HG03025 (cell line): Measurements from ENCODE around the gene HEPACAM.

Source experiments
- ATAC-seq: cut with Tn5 transposase; IDR thresholded peaks from one replicate; pipeline ENCODE4 v1.9.1; 2021; ENCODE audit warnings: mild to moderate bottlenecking, moderate library complexity; ENCODE audit not compliant: unreplicated experiment, low FRiP score

The HEPACAM gene

DNA sequence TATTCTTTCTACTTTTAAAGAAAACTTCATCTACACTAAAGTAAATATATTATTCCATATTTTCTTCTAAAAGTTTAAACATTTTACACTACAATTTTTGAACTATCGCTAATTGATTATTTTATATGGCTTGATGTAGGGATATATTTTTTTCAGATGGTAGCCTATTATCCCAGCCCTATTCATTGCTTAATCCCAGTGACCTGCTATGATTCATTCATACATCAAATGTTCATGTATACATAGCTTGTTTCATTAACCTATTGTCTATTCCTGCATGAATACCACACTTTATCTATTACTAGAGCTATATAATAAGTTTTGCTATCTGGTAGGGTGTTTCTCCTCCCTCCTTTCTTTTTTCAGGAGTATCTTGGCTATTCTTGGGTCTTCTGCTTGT is 33.2 kb downstream of the HEPACAM start:
- no peak for ATAC-seq

DNA sequence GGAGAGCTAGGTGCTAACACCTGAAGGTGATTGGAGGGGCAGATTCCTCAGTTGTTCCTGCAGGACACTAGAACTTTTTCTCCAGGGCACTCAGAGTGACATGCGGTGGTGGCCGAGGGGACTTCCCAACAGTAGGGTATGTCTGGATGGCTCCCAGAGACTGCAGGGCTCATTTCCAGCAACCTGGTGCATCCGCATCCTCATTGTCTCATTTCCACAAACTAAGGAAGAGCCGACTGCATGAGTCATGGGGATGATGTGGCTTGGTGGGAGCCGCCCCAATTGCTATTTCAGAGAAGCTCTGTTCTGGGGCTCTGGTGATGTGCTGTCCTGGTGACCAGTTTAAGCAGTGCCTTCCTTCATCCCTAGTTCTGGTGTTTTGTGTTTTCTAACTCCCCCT is 35.4 kb downstream of the HEPACAM start:
- ATAC-seq, result no peak

DNA sequence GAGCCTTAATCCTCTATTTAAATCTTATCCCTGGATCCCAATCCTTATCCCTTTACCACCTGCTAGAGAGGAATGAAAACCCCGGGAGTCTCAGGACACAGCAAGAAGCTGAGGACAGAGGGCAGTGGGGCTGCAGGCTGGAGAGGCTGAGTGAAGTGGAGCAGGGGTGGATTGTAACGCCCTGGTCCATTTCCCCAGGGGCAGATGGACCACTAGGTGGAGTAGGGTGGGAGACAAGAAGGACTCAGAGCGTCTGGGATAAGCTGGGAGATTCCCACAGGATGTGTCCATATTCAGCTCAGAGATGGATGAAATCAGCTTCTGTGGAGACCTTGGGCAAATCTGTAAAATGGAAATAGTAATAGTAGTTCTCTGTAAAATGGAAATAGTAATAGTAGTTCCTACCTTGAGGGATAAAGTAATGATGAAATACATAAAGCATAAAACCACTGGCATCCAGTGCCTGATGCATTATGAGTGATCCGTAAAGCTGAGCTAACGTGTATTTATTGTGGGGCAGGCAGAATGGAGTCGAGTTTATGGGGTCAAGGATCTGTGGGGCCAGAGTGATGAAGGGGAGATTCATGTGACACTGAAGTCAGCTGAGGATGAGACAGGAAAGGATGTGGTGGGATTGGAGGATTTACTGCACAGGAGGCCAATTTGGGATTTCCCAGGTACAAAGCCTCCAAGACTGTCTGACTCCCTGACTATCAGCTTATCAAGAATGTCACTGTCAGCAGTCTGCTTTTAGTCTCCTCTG is 36.3 kb downstream of the HEPACAM start:
- no peak for ATAC-seq

DNA sequence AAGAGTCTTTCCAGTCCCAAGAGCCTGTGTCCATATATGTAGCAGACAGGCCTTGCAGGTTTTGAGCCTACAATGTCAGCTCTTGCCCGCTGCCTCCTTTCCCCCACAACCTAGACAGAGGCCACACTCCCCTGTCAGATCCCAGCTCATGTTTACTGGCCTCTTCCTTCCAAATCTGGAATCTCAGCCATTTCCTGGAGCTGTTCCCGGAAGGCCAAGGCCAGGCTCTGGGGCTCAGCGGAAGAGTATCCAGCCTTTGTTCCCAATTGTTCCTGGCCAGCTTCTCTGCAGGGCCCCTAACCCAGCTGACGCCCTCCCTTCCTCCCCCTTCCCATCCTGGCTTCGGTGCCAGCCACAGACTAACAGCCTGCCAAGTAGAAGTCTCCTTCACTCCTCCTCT is 37.1 kb downstream of the HEPACAM start:
- no peak for ATAC-seq

DNA sequence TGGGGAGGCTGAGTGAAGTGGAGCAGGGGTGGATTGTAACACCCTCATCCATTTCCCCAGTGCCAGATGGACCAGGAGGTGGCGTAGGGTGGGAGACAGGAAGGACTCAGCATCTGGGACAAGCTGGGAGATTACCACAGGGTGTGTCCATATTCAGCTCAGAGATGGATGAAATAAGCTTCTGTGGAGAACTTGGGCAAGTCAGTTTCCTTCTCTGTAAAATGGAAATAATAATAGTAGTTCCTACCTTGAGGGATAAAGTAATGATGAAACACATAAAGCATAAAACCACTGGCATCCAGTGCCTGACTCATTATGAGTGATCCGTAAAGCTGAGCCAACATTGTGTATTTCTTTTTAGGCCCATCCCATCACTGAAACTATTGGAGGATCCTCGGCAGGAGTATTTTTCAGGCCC is 37.6 kb downstream of the HEPACAM start:
- ATAC-seq, result no peak

DNA sequence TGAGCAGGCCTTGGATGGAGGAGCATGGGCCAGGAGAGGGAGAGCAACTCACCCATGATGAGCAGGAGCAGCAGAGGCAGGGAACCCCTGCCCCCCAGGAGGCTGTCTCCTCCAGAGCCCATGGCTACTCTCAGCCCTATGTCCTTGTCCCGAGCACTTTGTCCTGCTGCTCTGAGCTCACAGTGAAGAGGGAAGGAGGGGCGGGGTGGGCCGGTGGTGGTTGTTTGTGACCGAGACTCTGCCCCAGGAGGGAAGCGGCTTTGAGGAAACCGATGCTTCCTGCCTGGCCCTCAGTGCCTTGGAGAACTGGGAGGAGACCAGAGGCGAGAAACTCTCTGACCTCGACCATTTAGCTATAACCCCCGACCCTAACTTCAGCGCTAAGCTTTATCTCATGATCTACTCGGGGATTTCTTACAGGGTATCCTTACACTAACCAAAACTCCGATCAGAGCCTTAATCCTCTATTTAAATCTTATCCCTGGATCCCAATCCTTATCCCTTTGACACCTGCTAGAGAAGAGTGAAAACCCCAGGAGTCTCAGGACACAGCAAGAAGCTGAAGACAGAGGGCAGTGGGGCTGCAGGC is 38.1 kb downstream of the HEPACAM start, which contains the start of gene ROBO4:
ROBO4 (minus strand) TSS at position 192 of the 589 bp plus-strand sequence; CDS start at position 122, 70 bp downstream.
- ATAC-seq, result no peak

DNA sequence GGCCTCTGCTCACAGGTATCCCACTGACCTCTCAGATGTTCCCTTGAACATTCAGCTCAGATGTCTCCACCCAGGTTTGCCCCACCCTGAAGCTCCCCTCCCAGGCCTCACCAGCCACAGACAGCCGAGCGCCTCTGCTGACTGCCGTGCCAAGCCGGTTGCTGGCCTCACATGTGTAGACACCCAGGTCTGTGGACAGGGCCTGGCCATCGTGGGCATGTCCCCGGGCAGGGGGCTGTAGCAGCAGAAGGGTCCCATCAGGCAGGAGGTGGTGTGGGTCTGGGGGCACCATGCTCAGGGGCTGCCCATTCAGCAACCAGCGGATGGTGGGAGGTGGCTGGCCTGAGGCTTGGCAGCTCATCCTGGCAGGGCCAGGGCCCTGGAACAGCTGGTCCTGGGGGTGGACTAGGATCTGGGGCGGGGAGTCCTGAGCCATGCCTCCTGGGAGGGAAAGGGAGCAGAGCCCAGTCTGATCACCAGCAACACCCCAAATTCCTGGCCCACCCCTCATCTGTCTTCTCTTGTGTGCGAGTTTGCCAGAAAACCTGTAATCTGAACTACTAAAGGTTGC is 38.9 kb downstream of the HEPACAM start:
- ATAC-seq, result no peak

DNA sequence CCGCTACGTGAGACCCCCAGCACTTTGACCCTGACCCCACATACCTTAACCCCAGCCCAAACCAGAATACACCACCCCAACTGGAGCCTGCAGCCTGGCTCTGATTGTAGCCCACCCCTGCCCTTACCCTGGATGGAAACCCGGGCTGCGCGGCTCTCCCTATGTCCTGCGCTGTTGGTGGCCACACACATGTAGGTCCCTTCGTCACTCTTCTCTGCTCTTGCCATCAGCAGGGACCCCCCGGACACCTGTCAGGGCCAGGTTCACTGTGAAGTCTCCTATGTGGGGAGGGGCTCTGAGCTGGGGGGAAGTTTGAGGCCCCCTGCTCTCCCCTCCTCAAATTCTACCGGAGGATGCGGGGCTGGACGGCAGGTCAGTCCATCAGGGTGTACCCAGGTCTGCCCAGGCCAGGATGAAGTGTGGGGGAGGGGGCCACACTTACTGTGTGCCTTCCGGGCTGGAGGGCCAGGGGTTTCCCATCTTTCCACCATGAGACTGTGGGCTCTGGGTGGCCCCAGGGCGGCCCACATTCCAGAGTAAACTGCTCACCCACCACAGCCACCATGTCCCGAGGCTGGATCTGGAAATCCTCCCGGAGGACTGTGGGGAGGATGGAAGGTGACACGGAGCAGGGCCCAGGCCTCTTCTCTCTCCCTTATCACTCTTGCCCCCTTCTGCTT is 39.6 kb downstream of the HEPACAM start:
- ATAC-seq, result no peak

DNA sequence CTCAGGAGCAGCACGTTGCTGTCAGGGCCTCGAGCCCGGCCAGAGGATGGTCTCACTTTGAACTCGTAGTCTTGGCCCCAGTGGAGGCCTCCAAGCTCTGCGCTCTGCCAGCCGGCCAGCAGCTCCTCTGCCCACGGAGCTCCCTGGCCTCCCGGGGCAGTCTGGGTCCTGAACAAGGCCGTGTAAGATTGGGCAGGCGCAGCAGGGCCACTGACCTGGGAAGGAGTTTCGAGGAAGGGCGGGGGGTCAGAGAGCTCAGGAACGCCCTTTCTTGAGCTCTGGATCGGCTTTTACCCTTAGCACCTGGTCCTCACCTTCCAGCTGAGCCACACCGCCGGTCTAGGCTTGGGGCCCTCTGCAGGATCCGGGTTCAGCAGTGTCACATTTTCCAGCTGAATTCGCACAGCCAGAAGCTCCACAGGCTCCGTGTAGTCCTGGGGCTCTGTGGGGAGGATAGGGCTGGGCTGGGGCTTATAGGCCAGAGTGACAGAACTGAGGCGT is 40.3 kb downstream of the HEPACAM start:
- ATAC-seq, result no peak

DNA sequence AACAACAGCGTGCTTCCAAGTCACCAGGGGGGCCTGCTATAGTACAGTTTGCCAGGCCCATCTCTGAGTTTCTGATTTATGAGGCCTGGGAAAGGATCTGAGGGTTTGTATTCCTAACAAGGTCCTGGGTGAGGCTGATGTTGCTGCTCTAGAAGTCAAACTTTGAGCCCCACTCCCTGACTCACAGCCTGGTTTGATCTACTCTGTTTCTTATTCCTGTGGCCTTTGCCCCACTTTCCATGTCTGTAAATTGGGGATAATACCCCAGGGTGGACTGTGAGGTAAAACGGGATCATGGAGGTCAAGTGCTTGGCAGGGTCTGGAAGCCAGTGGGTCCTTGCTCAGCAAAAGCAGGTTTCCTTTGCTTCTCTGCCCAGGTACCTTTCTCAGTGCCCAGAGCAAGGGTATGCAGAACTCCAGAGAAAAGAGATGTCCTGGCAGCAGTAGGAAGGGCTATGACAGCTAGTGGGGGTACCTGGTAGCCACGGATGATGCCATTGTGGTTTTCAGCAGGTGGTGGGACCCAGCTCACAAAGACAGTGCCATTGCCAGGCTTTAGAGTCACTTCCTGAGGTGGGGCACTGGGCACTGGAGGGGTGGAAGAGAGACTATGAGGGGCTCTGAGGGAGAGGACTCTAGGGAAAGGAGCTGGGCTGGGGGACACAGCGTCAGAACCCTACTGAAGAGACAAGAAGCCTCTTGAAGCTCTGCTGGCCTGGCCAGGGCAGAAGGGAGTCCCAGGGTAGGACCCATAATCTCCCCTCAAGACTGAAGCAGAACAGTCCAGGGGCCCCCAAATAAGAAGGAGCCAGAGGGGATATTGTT is 41.0 kb downstream of the HEPACAM start:
- no peak for ATAC-seq

DNA sequence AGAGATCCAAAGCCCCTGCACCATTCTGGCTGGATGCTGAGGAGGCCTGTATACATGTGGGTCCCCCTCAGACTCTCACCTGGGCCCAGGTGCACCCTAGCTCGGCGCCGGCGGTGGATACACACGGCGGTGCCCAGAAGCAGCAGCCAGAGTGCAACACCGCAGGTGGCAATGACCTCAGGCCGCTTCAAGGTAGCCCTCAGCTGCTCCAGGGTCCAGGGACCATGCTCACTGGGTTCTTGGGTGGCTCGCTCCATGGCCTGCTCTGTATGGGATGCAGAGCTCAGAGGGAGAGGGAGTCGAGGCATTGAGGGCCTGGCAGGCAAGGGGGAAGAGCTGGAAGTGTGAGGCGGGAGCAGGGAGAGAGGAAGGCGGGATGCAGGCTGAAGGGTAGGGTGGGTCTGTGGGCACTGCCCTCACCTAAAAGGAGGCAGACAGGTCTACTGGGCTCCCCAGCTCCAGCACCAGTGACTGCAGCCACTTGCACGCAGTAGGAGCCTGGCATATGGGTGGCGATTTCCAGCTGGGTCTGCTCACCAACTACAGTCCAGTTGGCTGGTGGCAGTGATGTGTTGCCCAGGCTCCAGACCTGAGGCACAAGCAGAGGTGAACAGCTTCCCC is 42.0 kb downstream of the HEPACAM start:
- ATAC-seq, result no peak

DNA sequence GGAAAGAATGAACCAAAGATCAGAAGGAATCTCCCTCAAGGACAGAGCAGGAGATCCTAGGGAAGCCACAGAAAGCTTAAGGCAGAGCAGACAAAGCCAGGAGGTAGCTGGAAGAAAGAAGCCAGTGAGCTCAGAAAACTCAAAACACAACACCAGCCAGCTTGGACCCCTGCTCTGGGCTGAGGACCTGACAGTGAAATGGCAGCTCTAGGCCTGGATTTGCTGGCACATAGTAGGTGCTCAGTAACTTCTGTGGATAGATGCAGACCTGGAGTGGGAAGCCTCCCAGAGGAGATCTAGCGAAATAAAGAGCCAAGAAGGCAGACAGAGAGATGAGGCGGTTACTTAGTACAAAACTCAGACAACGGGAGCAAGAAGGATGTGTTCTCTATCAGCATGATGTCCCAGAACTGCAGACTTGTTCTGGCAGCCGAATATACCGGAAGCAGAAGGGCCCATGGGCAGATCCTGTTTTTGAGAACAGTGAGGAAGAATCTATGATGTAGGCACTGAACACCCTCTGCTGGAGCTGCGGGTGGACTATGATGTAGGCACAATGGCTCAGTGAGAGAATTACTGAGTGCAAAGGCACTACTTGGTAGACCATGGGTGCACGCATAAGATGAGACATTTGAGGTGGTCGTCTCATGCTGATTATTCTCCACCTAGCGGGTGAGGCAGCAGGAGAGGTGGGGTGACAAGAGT is 42.9 kb downstream of the HEPACAM start:
- no peak for ATAC-seq

DNA sequence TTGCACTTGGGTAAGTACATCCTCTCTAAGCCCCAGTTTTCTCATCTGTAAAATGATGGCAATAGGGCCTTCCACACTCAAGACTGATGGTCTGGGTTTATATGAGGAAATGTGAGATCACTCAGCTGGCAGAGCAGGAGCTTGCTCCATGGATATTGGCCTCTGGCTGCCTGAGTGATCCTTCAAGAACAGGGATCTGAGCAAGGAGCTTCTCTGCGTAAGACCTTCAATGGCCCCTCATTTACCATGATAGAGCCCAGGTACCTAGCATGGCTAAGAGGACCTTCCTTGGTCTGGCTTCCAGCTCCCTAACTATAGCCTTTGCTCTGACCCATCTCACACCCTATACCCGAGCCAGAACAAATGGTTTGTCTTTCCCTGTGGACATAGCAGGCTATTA is 43.7 kb downstream of the HEPACAM start:
- no peak for ATAC-seq

DNA sequence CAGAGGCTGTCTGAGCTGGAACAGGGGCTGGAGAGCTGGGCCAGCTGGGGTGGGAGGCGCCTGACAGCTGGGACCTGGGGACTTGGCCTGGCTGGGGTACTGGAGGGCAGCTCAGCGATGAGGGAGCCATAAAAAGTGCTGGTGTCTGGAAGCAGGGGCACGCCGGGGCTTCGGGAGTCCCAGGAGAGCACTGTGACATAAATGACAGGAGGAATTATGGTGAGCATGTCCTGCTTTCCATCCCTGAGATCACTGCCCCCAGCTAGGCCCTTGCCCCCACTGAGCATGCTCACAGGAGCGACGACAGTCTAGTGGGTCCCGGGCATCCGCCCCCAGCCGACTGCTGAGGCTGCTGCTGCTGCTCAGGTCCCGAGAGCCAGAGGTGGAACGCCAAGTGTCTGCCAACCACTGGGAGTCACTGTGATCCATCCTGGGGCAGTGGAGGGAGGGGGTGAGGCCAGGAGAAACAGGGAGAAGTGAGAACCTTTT is 44.4 kb downstream of the HEPACAM start:
- no peak for ATAC-seq

DNA sequence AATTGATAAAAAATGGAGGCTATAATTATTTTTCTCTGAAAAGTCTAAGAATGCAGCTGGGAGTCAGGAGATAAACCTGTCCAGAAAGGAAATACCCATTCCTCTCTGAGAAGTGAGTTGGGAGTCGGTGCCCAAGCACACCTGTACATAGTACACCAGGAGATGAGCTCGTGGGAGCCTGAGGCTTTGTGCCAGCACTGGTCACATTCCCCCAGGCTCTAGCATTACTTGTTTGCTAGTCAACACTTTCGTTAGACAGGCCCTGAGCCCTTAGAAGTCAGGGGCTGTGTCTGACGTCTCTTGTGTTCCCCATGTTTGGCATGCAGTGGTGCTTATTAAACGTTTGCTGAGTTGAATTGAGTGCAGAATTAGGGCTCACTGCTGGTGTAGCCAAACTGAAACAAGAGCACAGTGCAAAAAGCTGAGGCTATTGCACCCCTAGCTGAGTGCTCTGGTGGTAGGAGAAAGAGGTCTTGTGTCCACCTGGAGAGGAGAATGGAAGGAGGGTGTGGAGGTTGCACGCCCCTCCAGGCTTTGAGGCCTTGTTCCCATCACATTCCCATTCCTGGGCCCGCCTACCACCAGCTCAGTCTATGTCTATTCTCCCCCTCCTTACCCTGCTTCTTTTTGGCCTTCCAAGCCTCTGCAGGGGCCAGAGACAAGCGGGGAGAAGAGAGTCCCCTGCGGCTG is 45.0 kb downstream of the HEPACAM start:
- ATAC-seq, result no peak

DNA sequence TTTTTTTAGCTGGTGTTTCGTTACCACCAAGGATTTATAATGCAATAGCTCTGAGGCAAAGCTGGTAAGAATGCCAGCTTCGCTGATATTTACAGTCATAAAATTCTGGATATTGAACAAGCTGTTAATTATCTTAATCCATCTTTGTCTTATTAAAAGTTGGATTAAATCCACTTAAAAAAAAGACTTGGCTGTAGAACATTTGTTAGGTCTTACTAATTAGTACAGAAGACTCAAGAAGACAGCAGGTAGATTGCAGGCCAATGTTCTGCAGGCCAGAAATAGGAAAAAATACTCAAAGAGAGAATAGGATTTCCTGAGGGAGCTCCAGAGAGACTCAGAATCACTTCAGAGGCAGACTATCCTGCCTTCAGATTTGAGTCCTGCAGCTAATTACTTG is 45.7 kb downstream of the HEPACAM start:
- no peak for ATAC-seq

DNA sequence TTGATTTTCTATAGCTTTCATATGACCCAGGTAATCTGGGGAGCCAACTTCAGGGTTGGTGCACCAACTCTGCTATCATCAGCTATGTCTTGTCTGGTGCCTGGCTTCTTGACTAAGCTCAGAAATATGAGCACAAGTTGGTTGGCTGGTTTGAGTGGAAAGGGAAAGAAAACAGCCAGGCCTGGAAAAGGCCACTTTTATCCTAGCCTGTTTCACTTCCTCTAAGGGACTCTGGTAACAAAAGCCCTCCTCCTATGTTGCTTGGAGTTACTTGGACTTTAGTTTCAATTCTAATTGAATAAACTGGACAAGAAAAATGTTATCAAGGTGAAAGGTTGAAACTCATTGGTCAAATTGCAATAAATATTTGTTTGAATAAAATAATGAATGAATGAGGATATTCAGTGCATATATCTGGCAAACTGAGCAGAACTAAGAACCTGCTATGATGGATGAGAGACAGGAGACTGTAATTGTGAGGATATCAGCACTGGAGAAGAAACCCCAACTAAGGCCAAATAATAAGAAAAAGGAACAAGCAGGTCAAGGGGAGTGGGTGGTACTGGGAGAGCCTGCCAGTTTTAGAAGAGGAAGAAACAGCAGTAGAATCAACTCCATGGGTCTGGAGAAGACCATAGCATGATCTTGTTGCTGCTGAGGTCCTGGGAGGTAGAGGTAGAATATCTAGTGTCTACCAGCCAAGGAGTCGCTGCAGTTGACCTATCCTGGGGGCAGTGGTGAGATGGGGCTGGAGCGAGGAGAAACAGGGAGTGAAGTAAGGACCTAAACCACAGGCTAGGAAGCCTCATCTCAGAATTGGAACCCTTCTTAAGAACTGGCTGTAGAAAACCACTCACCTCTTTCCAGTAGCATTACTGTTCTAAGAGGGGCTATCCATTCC is 46.4 kb downstream of the HEPACAM start:
- no peak for ATAC-seq

DNA sequence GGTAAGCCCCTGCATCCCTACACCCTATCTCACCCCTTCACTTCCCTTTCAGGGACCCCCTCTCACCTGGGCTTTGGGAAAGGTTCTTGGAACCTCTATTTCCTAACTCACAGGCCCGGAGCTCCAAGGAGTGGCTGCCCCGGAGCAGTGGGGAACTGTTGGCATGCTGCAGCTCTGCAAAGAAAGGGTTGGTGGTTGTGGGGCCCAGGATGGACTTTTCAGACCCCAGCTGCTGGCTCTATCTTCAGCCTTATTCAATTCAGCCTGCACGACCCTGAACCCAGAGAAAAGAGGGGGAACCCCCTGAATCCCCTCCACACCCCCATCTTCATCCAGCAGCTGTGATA is 48.2 kb downstream of the HEPACAM start:
- ATAC-seq, result no peak
